Fibroblast of lung (primary cell): ENCODE results near the gene ACTA1.

ENCODE experiments used
- EZH2 ChIP-seq: IDR thresholded peaks from 2 replicates; pipeline ENCODE4 v1.5.1; 2012; ENCODE audit warnings: low read length, control low read depth, mild to moderate bottlenecking; ENCODE audit errors: missing control alignments
- TF ChIP-seq, protein P1 (sequence below), 2 donors: IDR thresholded peaks in 1 of 2; conservative IDR thresholded peaks in 1 of 2; 1 replicate in 1 of 2; 2 replicates in 1 of 2; pipeline ENCODE4 v1.5.1; 2011 to 2012; ENCODE audit warnings: low read length in 2 of 2, control low read depth in 1 of 2, inconsistent platforms in 1 of 2, low read depth in 1 of 2, mild to moderate bottlenecking in 1 of 2

GRCh38 chr1:229430761-229431283, 3.1 kb downstream of the ACTA1 start:
- TF ChIP-seq, protein P1, sequence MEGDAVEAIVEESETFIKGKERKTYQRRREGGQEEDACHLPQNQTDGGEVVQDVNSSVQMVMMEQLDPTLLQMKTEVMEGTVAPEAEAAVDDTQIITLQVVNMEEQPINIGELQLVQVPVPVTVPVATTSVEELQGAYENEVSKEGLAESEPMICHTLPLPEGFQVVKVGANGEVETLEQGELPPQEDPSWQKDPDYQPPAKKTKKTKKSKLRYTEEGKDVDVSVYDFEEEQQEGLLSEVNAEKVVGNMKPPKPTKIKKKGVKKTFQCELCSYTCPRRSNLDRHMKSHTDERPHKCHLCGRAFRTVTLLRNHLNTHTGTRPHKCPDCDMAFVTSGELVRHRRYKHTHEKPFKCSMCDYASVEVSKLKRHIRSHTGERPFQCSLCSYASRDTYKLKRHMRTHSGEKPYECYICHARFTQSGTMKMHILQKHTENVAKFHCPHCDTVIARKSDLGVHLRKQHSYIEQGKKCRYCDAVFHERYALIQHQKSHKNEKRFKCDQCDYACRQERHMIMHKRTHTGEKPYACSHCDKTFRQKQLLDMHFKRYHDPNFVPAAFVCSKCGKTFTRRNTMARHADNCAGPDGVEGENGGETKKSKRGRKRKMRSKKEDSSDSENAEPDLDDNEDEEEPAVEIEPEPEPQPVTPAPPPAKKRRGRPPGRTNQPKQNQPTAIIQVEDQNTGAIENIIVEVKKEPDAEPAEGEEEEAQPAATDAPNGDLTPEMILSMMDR (conservative IDR thresholded peaks at IDR 0.05 in 1 of 2, IDR thresholded peaks at IDR 0.05 in 1 of 2; ENCODE audit: low read depth in 1 of 2, low read length in 2 of 2) = no peak
- no peak for TF ChIP-seq EZH2
